Smooth muscle cell (in vitro differentiated cells): Measurements from ENCODE around the gene UTF1. TPM values are rescaled to one million over a fixed set of nuclear protein-coding genes. Genes with fewer than 3 reads are reported as not detected.

ENCODE experiments used
- DNase-seq: peaks from one replicate; lab custom pipeline; 2025; ENCODE audit not compliant: unreplicated experiment; lab: John Stamatoyannopoulos, UW
- H2AFZ ChIP-seq: fragments of 200-600 bp; sonication (generic); 2 replicates; pipeline ENCODE4 v1.6.0; 2016; ENCODE audit warnings: antibody characterized with exemption, low read depth, mild to moderate bottlenecking
- H3F3A ChIP-seq: fragments of 200-600 bp; sonication (generic); 2 replicates; pipeline ENCODE4 v1.6.0; 2017; ENCODE audit warnings: antibody characterized with exemption, low read depth
- H3K27ac ChIP-seq: fragments of 200-600 bp; sonication (generic); 2 replicates; pipeline ENCODE4 v1.5.1; 2016; ENCODE audit warnings: low read depth, mild to moderate bottlenecking
- H3K27me3 ChIP-seq: fragments of 200-600 bp; sonication (generic); 2 replicates; pipeline ENCODE4 v1.6.1; 2016; ENCODE audit warnings: low read depth, mild to moderate bottlenecking
- H3K36me3 ChIP-seq: fragments of 200-600 bp; sonication (generic); 2 replicates; pipeline ENCODE4 v1.5.1; 2016; ENCODE audit warnings: low read depth
- H3K4me1 ChIP-seq: fragments of 200-600 bp; sonication (generic); 2 replicates; pipeline ENCODE4 v1.5.1; 2016; ENCODE audit warnings: low read depth
- H3K4me2 ChIP-seq: fragments of 200-600 bp; sonication (generic); 2 replicates; pipeline ENCODE4 v1.6.0; 2016; ENCODE audit warnings: mild to moderate bottlenecking
- H3K4me3 ChIP-seq: fragments of 200-600 bp; sonication (generic); 2 replicates; pipeline ENCODE4 v1.5.1; 2016; ENCODE audit warnings: mild to moderate bottlenecking
- H3K79me2 ChIP-seq: fragments of 200-600 bp; sonication (generic); 2 replicates; pipeline ENCODE4 v1.6.0; 2016; ENCODE audit warnings: low read depth, mild to moderate bottlenecking
- H3K9ac ChIP-seq: fragments of 200-600 bp; sonication (generic); 2 replicates; pipeline ENCODE4 v1.6.0; 2016; ENCODE audit warnings: low read depth
- H3K9me3 ChIP-seq: fragments of 200-600 bp; sonication (generic); replicated peaks from 2 replicates; pipeline ENCODE4 v1.5.1; 2016; ENCODE audit warnings: low read depth
- H4K20me1 ChIP-seq: fragments of 200-600 bp; sonication (generic); 2 replicates; pipeline ENCODE4 v1.6.0; 2016; ENCODE audit warnings: low read depth
- WGBS: methylation state at CpG from one replicate; pipeline ENCODE4 v1.1.7; 2016; ENCODE audit warnings: low lambda C conversion rate; 5-methylcytosine and 5-hydroxymethylcytosine counted together
- polyA plus RNA-seq: library from polyadenylated mRNA; unstranded; fragments of >200 nt; fragmentation: Nextera tagmentation; extraction: Ambion mirVana; gene quantifications from 2 replicates; pipeline ENCODE4 v1.2.1, GENCODE V29; 2016
- total RNA-seq: library from RNA; depleted of rRNA; stranded (reverse); fragments of >200 nt; gene quantifications from 2 replicates; pipeline ENCODE4 v1.2.3, GENCODE V29; 2014
- TF ChIP-seq, protein P1 (sequence below): fragments of 200-600 bp; sonication (generic); IDR thresholded peaks from 2 replicates; pipeline ENCODE4 v1.5.1; 2017; ENCODE audit warnings: borderline replicate concordance, mild to moderate bottlenecking, antibody characterized with exemption; ENCODE audit not compliant: insufficient read depth, poor library complexity, severe bottlenecking

The UTF1 gene
- total and polyA plus RNA-seq, 2 experiments from 2014 or later = not detected

DNA sequence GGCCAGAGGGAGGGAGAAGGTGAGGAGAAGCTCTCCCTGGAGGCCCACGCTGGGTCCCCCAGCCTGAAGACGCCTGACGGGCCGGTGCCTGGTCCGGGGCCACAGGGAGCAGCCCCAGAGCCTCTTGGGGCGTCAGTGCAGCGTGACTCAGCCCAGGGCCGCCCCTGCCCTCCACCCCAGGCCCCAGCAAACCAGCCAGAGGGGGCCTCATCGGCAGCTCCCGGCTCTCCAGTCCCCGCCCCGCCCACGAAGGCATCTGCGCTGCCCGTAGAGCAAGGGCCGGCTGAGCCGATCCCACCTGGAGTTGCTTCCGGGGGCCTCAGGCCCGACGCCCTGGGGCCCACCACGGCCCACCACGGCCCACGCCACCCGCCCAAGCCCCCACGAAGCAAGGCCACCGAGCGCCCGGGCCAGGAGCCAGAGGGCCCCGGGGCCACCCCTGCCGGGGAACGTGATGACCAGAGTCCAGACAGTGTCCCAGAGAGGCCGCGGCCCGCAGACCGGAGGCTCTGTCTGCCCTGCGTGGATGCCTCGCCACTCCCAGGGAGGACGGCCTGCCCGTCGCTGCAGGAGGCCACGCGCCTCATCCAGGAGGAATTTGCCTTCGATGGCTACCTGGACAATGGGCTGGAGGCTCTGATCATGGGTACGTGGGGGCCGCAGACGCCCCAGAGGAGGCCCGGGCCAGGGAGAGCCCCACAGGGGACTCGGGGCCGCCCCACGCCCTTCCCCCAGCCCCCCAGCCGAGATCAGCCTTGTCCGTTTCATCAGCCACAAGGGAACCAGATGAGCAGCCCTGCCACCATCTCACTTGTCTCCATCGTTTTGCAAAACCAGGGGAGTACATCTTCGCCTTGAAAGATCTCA lies 31.2 kb upstream of the UTF1 start:
- Histone ChIP-seq H3K4me1 (no peaks in the 10 kb centered on the region), H3K27ac (no peak overlapping the region), H3K9ac (no peak overlapping the region), H4K20me1 (no peaks in the 10 kb centered on the region), H3K27me3 (no peaks in the 10 kb centered on the region), H3K9me3 (no peaks in the 10 kb centered on the region), H2AFZ (no peak overlapping the region), H3K4me2 (no peak overlapping the region), H3K4me3 (no peak overlapping the region), H3K36me3 (no peaks in the 10 kb centered on the region), H3F3A (no peaks in the 10 kb centered on the region), H3K79me2 (no peaks in the 10 kb centered on the region)
- WGBS = 91% methylated on average over 28 of the region's 54 CpGs
- no peak for DNase-seq
- TF ChIP-seq, protein P1, sequence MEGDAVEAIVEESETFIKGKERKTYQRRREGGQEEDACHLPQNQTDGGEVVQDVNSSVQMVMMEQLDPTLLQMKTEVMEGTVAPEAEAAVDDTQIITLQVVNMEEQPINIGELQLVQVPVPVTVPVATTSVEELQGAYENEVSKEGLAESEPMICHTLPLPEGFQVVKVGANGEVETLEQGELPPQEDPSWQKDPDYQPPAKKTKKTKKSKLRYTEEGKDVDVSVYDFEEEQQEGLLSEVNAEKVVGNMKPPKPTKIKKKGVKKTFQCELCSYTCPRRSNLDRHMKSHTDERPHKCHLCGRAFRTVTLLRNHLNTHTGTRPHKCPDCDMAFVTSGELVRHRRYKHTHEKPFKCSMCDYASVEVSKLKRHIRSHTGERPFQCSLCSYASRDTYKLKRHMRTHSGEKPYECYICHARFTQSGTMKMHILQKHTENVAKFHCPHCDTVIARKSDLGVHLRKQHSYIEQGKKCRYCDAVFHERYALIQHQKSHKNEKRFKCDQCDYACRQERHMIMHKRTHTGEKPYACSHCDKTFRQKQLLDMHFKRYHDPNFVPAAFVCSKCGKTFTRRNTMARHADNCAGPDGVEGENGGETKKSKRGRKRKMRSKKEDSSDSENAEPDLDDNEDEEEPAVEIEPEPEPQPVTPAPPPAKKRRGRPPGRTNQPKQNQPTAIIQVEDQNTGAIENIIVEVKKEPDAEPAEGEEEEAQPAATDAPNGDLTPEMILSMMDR = no peak

DNA sequence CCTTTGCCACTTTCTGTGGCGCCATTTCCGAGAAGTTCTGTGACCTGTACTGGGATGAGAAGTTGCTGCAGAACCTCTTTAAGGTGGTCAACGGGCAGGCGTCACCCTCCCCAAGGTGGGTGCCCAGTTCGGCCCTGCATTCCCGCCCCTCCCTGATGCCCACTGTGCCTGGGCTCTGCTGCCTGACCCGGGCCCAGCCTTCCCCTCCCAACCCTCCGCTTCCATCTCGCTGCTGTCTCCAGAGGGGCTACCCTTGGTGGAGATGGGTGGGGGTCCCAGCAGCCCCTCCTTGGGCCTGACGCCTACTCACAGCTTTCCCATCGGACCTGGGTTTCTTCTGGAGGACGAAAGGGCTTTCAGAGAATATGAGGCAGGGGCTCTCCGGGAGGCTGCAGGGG lies 30.5 kb upstream of the UTF1 start:
- Histone ChIP-seq H3K79me2 (no peaks in the 10 kb centered on the region), H4K20me1 (no peaks in the 10 kb centered on the region), H3K27ac (no peak overlapping the region), H3K9me3 (no peaks in the 10 kb centered on the region), H3K36me3 (no peaks in the 10 kb centered on the region), H3K4me3 (no peak overlapping the region), H3K27me3 (no peaks in the 10 kb centered on the region), H2AFZ (no peak overlapping the region), H3K4me2 (no peak overlapping the region), H3F3A (no peaks in the 10 kb centered on the region), H3K9ac (no peak overlapping the region), H3K4me1 (no peaks in the 10 kb centered on the region)
- 96% methylated on average over 12 of the region's 13 CpGs for WGBS
- DNase-seq = no peak
- TF ChIP-seq, protein P1 = no peak

DNA sequence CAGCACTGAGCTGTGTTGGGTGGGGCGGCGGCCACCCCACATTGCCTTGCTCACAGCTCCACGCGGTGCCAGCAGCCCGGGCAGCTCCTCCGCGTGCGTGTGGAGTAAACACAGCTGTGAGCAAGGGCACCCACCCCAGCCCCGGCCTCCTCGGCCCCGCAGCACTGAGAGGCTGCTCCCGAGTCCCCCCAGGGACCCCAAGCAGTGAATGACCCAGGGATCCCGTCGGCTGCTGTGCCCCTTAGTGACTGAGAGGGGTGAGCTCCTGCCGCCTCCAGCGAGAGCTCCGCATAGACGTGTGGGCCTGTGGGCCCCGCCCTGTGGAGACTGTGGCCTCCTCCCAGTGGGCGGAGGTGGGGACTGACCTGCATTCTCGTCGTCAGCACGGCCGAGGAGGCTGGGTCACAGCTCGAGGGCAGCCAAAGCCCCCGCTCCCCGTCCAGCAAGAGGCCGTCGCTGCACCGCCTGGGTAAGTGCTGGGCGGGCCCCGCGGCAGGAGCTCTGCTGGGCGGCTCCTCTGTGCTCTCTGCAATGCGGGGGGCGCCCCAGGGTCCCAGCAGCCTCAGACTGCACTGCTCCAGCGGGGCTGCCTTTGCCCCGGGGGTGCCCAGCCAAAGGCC lies 29.9 kb upstream of the UTF1 start:
- Histone ChIP-seq H3K27ac (no peak overlapping the region), H3K36me3 (no peaks in the 10 kb centered on the region), H3F3A (no peaks in the 10 kb centered on the region), H3K9me3 (no peaks in the 10 kb centered on the region), H3K9ac (no peak overlapping the region), H3K4me2 (no peak overlapping the region), H3K27me3 (no peaks in the 10 kb centered on the region), H4K20me1 (no peaks in the 10 kb centered on the region), H3K79me2 (no peaks in the 10 kb centered on the region), H3K4me3 (no peak overlapping the region), H2AFZ (no peak overlapping the region), H3K4me1 (no peaks in the 10 kb centered on the region)
- 68% methylated on average over 23 of the region's 38 CpGs for WGBS
- TF ChIP-seq, protein P1 = no peak
- no peak for DNase-seq
